Hepatocyte (in vitro differentiated cells): ENCODE data around the gene SATB1.

Experiments used
- CTCF ChIP-seq: fragments of 200-600 bp; sonication (generic); IDR thresholded peaks from 2 replicates; pipeline ENCODE4 v1.5.1; 2016; ENCODE audit warnings: antibody characterized with exemption, mild to moderate bottlenecking; ENCODE audit not compliant: poor library complexity
- EZH2 ChIP-seq: fragments of 200-600 bp; sonication (generic); IDR thresholded peaks from 2 replicates; pipeline ENCODE4 v1.6.1; 2016; ENCODE audit warnings: antibody characterized with exemption, mild to moderate bottlenecking, borderline replicate concordance

DNA sequence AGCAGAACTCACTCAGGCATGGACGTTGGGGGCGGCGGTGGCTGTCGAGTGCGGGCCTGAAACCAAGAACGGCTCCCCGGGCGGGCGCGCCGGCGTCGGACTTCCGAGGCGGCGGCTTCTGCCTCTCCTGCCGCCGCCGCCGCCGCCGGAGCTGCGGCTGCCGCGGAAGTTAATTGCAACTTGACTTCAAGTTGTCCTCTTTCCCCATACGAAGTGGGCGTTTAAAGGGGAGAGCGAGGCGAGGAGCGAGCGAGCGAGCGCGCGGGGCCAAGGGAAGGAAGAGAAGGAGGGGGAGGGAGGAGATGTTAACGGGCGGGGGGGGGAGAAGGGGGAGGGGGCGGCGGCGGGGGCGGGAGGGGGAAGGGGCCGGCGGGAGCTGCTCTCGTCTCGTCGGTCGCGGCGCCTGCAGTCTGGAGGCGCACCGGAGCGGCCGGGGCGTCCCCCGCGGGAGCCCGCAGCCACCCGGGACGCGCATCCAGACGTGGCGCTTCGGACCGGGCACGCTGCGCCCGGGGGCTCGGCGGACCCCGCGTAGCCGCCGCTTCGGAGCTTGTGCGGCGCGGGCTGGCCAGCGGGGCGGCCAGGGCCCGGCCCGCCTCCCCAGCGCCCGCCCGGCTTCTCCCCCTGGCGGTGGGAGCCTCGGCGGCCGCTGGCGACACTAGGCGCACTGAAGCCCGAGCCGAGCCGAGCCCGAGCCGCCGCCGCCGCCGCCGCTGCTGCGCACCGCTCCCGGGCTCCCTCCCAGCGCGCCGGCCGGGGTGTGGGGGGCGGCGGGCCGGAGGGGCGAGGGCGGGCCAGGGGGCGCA lies 19.7 kb upstream of the SATB1 start:
- TF ChIP-seq EZH2: no peak
- peak; percentile 28 for TF ChIP-seq CTCF
